Lung (tissue), 12 donors: ENCODE measurements around the gene TAF10. TPM values are rescaled to one million over a fixed set of nuclear protein-coding genes. Genes with fewer than 3 reads are reported as not detected.

Source experiments
- ATAC-seq: fragments of 200-7000 bp; cut with Tn5 transposase; one replicate; pipeline ENCODE4 v1.9.1; 2020; ENCODE audit warnings: moderate number of reproducible peaks; ENCODE audit not compliant: insufficient read depth, low FRiP score
- DNase-seq, 3 donors: peaks; one replicate each; pipeline ENCODE4 v3.0.0-alpha.2; 2013 to 2017
- H3K27ac ChIP-seq, 2 donors: one replicate each; pipeline ENCODE4 v1.5.1; 2013; ENCODE audit warnings: mild to moderate bottlenecking in 2 of 2, moderate library complexity in 2 of 2, control low read depth in 1 of 2, inconsistent platforms in 1 of 2, low read depth in 1 of 2, low read length in 1 of 2
- H3K27me3 ChIP-seq, 3 donors: one replicate each; pipeline ENCODE4 v1.5.1; 2013; ENCODE audit warnings: low read length in 2 of 3; ENCODE audit not compliant: control insufficient read depth in 3 of 3, insufficient read depth in 3 of 3
- H3K36me3 ChIP-seq, 4 donors: one replicate each; pipeline ENCODE4 v1.5.1; 2013; ENCODE audit warnings: low read length in 4 of 4, mild to moderate bottlenecking in 1 of 4, moderate library complexity in 1 of 4; ENCODE audit not compliant: control insufficient read depth in 4 of 4, insufficient read depth in 4 of 4
- H3K4me1 ChIP-seq, 5 donors: one replicate each; pipeline ENCODE4 v1.5.1; 2013; ENCODE audit warnings: low read length in 5 of 5, mild to moderate bottlenecking in 2 of 5, moderate library complexity in 1 of 5; ENCODE audit not compliant: control insufficient read depth in 5 of 5, insufficient read depth in 5 of 5
- H3K4me3 ChIP-seq: one replicate; pipeline ENCODE4 v1.5.1; 2013; ENCODE audit warnings: mild to moderate bottlenecking, control low read depth, moderate library complexity
- H3K9ac ChIP-seq, 2 donors: one replicate each; pipeline ENCODE4 v1.5.1; 2013; ENCODE audit warnings: low read length in 2 of 2, control low read depth in 1 of 2; ENCODE audit not compliant: insufficient read depth in 1 of 2
- H3K9me3 ChIP-seq, 4 donors: one replicate each; pipeline ENCODE4 v1.5.1; 2013; ENCODE audit warnings: low read length in 3 of 4, mild to moderate bottlenecking in 1 of 4, moderate library complexity in 1 of 4; ENCODE audit not compliant: control insufficient read depth in 4 of 4, insufficient read depth in 3 of 4
- WGBS, 2 donors: extraction: QIAGEN DNeasy Blood & Tissue Kit; methylation state at CpG; one replicate each; pipeline ENCODE4 v1.1.7; 2013; 5-methylcytosine and 5-hydroxymethylcytosine counted together
- polyA plus RNA-seq, 2 donors: library from polyadenylated mRNA; stranded (reverse); fragments of 200-250 nt; gene quantifications; one replicate each; pipeline ENCODE4 v1.2.1, GENCODE V29; 2013
- total RNA-seq, 2 donors: library from RNA; depleted of rRNA in 1 of 2; stranded (reverse); fragments of >200 nt in 1 of 2; gene quantifications; one replicate each; pipeline ENCODE4 v1.2.1, GENCODE V29; 2014 to 2021
- TF ChIP-seq, protein P1 (sequence below): IDR thresholded peaks from 2 replicates; pipeline ENCODE4 v1.5.1; 2012; ENCODE audit warnings: mild to moderate bottlenecking; ENCODE audit errors: control extremely low read depth, extremely low read depth
- donor health status: control.
- donor health status: control.
- donor health status: Bipolar disorder and iron deficiency.
- donor health status: healthy.
- donor health status: DM: yes; HTN: yes; CAD: no.

TAF10 gene
- total and polyA plus RNA-seq, 4 donors, result 23.9 to 149 (median 117) TPM

DNA sequence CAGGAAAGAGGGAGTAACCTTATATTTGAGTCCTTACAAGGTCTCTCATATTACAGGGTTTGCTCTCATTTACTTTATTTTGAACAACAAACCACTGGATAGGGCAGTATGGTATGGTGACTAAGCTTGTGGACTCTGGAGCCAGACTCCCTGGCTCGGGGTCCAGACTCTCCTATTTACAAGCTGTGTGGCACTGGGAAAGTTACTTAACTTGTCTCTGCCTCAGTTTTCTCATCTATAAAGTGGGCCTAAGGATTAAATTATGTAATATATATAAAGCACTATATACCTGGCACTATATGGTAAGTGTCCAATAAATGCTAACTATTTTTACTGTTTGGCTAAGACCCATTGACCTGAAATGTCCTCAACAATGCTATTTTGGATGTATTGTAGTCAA, 45.3 kb upstream of the TAF10 start:
- DNase-seq (no peak), ATAC-seq (no peak)
- H3K36me3 ChIP-seq, result peaks cover 0 to 5% (median 0%) of the 10 kb centered on the region in 4 donors
- H3K4me1 ChIP-seq, result peaks cover 0 to 28% (median 5%) of the 10 kb centered on the region in 5 donors
- TF ChIP-seq, protein P1, sequence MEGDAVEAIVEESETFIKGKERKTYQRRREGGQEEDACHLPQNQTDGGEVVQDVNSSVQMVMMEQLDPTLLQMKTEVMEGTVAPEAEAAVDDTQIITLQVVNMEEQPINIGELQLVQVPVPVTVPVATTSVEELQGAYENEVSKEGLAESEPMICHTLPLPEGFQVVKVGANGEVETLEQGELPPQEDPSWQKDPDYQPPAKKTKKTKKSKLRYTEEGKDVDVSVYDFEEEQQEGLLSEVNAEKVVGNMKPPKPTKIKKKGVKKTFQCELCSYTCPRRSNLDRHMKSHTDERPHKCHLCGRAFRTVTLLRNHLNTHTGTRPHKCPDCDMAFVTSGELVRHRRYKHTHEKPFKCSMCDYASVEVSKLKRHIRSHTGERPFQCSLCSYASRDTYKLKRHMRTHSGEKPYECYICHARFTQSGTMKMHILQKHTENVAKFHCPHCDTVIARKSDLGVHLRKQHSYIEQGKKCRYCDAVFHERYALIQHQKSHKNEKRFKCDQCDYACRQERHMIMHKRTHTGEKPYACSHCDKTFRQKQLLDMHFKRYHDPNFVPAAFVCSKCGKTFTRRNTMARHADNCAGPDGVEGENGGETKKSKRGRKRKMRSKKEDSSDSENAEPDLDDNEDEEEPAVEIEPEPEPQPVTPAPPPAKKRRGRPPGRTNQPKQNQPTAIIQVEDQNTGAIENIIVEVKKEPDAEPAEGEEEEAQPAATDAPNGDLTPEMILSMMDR, result no peak
- no peaks in the 10 kb centered on the region for H3K9me3 ChIP-seq
- H3K27me3 ChIP-seq, result no peaks in the 10 kb centered on the region
- H3K27ac ChIP-seq, result no peak overlapping the region
- 83 to 91% methylated on average over 1 of the region's 1 CpG for WGBS, 2 donors
- H3K4me3 ChIP-seq, result no peak overlapping the region
- no peak overlapping the region for H3K9ac ChIP-seq

DNA sequence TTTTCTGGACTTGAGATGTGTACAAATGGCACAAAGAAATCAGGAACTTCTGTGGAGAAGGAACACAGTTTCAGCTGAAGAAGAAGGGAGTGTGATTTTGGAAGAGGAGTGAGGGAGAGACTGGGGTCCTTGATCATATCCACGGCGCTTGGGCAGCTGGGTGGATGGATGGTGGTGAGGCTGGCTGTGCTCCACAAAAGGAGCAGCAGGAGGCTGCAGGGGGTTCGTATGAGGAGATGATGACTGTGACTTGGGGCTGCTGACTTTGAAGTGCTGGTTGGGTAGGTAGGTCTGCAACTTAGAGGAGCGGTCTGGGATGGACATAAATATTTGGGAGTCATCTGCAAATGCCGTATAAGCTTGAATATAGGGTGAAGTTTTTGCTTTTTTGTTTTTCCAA, 44.9 kb upstream of the TAF10 start:
- H3K36me3 ChIP-seq, result peaks cover 0 to 5% (median 0%) of the 10 kb centered on the region in 4 donors
- H3K9me3 ChIP-seq, result no peaks in the 10 kb centered on the region
- TF ChIP-seq, protein P1, result no peak
- DNase-seq (peak in 1 of 3 donors; percentile 33), ATAC-seq (no peak)
- peaks cover 0 to 28% (median 5%) of the 10 kb centered on the region in 5 donors for H3K4me1 ChIP-seq
- H3K27ac ChIP-seq, result no peak overlapping the region
- WGBS, 2 donors, result 76 to 85% methylated on average over 5 of the region's 5 CpGs
- no peaks in the 10 kb centered on the region for H3K27me3 ChIP-seq
- no peak overlapping the region for H3K4me3 ChIP-seq
- no peak overlapping the region for H3K9ac ChIP-seq

DNA sequence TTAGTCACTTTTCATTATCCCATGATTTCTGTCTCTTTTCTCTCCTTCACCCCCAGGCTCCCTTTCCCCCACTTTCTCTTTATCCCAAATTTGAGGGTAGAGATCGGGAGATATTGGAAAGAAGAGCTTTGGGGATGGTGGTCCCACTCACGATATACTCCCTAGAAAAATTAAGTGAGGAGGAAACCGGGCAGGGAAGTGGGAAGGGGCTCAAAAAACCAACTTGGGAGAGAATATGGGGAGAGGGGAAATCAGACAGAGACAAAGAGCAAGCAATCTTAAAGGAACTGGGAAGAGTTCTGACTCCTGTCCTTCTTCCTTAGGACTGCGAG, 44.5 kb upstream of the TAF10 start:
- TF ChIP-seq, protein P1, result no peak
- WGBS, 2 donors, result 64 to 79% methylated on average over 4 of the region's 4 CpGs
- Histone ChIP-seq H3K27ac (no peak overlapping the region), H3K9me3 (no peaks in the 10 kb centered on the region), H3K36me3 (peaks cover 0 to 5% (median 0%) of the 10 kb centered on the region in 4 donors), H3K4me1 (peaks cover 0 to 28% (median 5%) of the 10 kb centered on the region in 5 donors), H3K9ac (peak overlapping the region; percentile 69 to 91), H3K4me3 (no peak overlapping the region), H3K27me3 (no peaks in the 10 kb centered on the region)
- ATAC-seq (no peak), DNase-seq (peak in 1 of 3 donors; percentile 33)
